CD8-positive, alpha-beta memory T cell (primary cell): Measurements from ENCODE around the gene CC2D2B. TPM values are rescaled to one million over a fixed set of nuclear protein-coding genes. Genes with fewer than 3 reads are reported as not detected.
"Not testable (repeated sequence)": the region's sequence is repeated elsewhere in the genome, so short reads cannot be mapped to it uniquely, and the experiment has no call there.

ENCODE experiments used
- CTCF ChIA-PET: fragments of 350-600 bp; sonication (Branson Sonifier 250); formaldehyde crosslinking; loops from one replicate; lab custom pipeline; 2021; ENCODE audit warnings: antibody characterized with exemption; lab: Charles Lee
- POLR2A ChIA-PET: fragments of 350-600 bp; sonication (Branson Sonifier 250); formaldehyde crosslinking; loops from one replicate; lab custom pipeline; 2021; ENCODE audit warnings: antibody characterized with exemption; lab: Charles Lee
- DNase-seq, 5 donors: peaks; one replicate each; pipeline versions ENCODE4 v3.0.0 to v3.0.0-alpha.2; 2020 to 2022; ENCODE audit warnings: mixed read lengths in 1 of 5
- H3K27ac ChIP-seq: one replicate; pipeline ENCODE4 v1.7.0; 2013; ENCODE audit warnings: low read depth, mild to moderate bottlenecking, low read length, moderate library complexity
- H3K27me3 ChIP-seq: 2 replicates; pipeline ENCODE4 v1.7.0; 2013; ENCODE audit warnings: low read length, mild to moderate bottlenecking; ENCODE audit not compliant: insufficient read depth, poor library complexity, severe bottlenecking
- H3K36me3 ChIP-seq: 2 replicates; pipeline ENCODE4 v1.7.0; 2013; ENCODE audit warnings: mild to moderate bottlenecking, low read length, moderate library complexity; ENCODE audit not compliant: insufficient read depth
- H3K4me1 ChIP-seq: 2 replicates; pipeline ENCODE4 v1.7.0; 2013; ENCODE audit warnings: mild to moderate bottlenecking, low read length, moderate library complexity; ENCODE audit not compliant: insufficient read depth
- H3K4me3 ChIP-seq: 2 replicates; pipeline ENCODE4 v1.7.0; 2013; ENCODE audit warnings: mild to moderate bottlenecking, low read length
- H3K9me3 ChIP-seq: 2 replicates; pipeline ENCODE4 v1.7.0; 2013; ENCODE audit warnings: mild to moderate bottlenecking, low read length
- H3K27ac Mint-ChIP-seq, 8 donors: one replicate each; pipeline ENCODE4 v1.8.0; 2020 to 2021; ENCODE audit warnings: mixed read lengths in 8 of 8, mild to moderate bottlenecking in 6 of 8, inconsistent platforms in 3 of 8, moderate library complexity in 3 of 8
- H3K27me3 Mint-ChIP-seq, 2 donors: one replicate each; pipeline ENCODE4 v1.8.0; 2020 to 2021; ENCODE audit warnings: mixed read lengths in 2 of 2, mild to moderate bottlenecking in 1 of 2, moderate library complexity in 1 of 2
- H3K36me3 Mint-ChIP-seq, 3 donors: one replicate each; pipeline ENCODE4 v1.8.0; 2020 to 2021; ENCODE audit warnings: mixed read lengths in 3 of 3, inconsistent platforms in 1 of 3, mild to moderate bottlenecking in 1 of 3
- H3K4me1 Mint-ChIP-seq, 3 donors: one replicate each; pipeline ENCODE4 v1.8.0; 2020 to 2021; ENCODE audit warnings: mixed read lengths in 3 of 3, inconsistent platforms in 1 of 3, mild to moderate bottlenecking in 1 of 3
- H3K4me3 Mint-ChIP-seq, 7 donors: one replicate each; pipeline ENCODE4 v1.8.0; 2020 to 2021; ENCODE audit warnings: mixed read lengths in 7 of 7, mild to moderate bottlenecking in 6 of 7, moderate library complexity in 4 of 7, inconsistent platforms in 2 of 7
- H3K9me3 Mint-ChIP-seq, 5 donors: one replicate each; pipeline ENCODE4 v1.8.0; 2020 to 2022; ENCODE audit warnings: mixed read lengths in 5 of 5, mild to moderate bottlenecking in 3 of 5, moderate library complexity in 2 of 5, inconsistent platforms in 1 of 5
- polyA plus RNA-seq: library from polyadenylated mRNA; unstranded; fragments of 300-500 nt; fragmentation: Illumina TruSeq; gene quantifications from one replicate; pipeline ENCODE4 v1.2.3, GENCODE V29; 2021
- total RNA-seq, 2 experiments: library from RNA; stranded (reverse); gene quantifications; one replicate each; pipeline ENCODE4 v1.2.3, GENCODE V29; 2021

CC2D2B gene
- total and polyA plus RNA-seq, 3 experiments from 2014 or later = not detected

DNA sequence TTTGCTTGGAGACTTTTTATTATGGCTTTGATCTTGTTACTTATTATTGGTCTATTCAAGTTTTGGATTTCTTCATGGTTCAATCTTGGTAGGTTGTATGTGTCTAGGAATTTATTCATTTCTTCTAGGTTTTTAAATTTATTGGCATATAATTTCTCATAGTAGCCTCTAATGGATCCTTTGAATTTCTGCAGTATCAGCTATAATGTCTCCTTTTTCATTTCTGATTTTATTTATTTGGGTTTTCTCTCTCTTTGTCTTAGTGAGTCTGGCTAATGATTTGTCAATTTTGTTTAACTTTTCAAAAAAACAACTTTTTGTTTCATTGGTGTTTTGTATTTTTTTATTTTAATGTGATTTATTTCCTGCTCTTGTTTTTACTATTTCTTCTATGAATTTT, 8.3 kb downstream of the CC2D2B start:
- H3K27me3 ChIP-seq, CTCF ChIA-PET, H3K36me3 ChIP-seq, H3K9me3 Mint-ChIP-seq, POLR2A ChIA-PET, H3K27ac Mint-ChIP-seq, H3K4me3 Mint-ChIP-seq, H3K4me1 Mint-ChIP-seq, H3K4me3 ChIP-seq, H3K4me1 ChIP-seq, DNase-seq, H3K9me3 ChIP-seq, H3K27ac ChIP-seq: not testable (repeated sequence)
- H3K27me3 Mint-ChIP-seq = peaks cover 8 to 24% of the 10 kb centered on the region in 2 donors
- peaks cover 0 to 17% (median 0%) of the 10 kb centered on the region in 3 donors for H3K36me3 Mint-ChIP-seq

DNA sequence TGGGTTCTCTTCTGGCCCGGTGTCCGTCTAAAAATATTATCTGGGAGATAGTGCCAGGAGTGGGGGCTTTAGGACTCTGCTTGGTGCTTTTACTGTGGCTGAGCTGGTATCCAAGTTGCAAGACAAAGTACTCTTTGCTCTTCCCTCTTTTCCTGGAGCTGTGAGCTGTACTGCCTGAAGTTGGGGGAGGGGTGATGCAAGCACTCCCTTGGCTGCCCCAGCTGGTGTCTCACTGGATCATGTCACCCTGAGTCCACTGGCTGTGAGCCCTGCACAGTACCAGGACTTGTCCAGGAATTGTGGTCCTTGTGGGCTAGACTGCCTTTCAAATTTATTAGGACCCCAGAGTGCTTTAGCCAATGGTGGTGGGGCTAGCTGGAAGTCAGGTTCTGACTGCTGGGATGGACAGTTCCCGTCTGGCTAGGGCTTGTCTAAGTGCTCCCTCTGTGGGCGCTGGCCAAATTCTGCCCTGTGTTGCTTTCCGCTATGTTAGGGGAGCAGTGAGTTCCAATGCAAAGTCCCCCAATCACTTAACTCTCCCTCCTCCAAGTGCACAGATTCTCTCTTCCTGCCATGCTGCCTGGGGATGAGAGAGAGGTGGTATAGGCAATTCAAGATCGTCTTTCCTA, 13.1 kb downstream of the CC2D2B start:
- H3K4me1 ChIP-seq = no peaks in the 10 kb centered on the region
- no peak overlapping the region for H3K27ac Mint-ChIP-seq
- POLR2A ChIA-PET = no interaction called here

DNA sequence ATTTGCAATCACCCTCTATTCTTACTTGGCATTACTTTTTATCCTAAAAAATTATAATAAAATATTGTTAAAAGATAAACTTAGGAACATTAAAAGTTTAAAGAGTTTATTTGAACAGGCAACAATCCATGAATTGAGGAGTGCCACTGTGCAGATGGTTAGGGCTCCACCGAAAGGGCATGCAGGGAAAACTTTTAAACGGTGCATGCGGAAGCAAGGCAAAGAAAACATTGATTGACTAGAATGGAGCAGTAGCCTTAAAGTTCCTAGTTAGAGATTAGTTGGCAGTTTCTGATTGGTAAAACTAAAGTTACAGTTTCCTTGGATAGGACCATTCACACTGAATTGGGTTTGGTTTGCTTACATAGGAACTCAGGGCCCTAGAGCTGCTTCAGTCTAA, 17.3 kb downstream of the CC2D2B start:
- ChIA-PET POLR2A (no interaction called here), CTCF (interaction anchor here (0.8 kb wide), 1 partner anchor 231 kb away, joined by 3 read pairs; the partner anchor contains the start of gene TCTN3)
- H3K27me3 ChIP-seq = no peaks in the 10 kb centered on the region
- Mint-ChIP-seq H3K4me1 (no peaks in the 10 kb centered on the region), H3K27ac (no peak overlapping the region), H3K4me3 (no peak overlapping the region), H3K9me3 (no peaks in the 10 kb centered on the region), H3K27me3 (peaks cover 3 to 5% of the 10 kb centered on the region in 2 donors), H3K36me3 (peaks cover 0 to 5% (median 0%) of the 10 kb centered on the region in 3 donors)
- no peaks in the 10 kb centered on the region for H3K4me1 ChIP-seq
- DNase-seq = no peak
- no peaks in the 10 kb centered on the region for H3K9me3 ChIP-seq
- no peaks in the 10 kb centered on the region for H3K36me3 ChIP-seq
- H3K27ac ChIP-seq = no peak overlapping the region
- no peak overlapping the region for H3K4me3 ChIP-seq

More for the DNA sequence above, 13.1 kb downstream of the CC2D2B start:
- H3K36me3 Mint-ChIP-seq = peaks cover 0 to 17% (median 0%) of the 10 kb centered on the region in 3 donors
- no peak overlapping the region for H3K4me3 Mint-ChIP-seq
- no peaks in the 10 kb centered on the region for H3K36me3 ChIP-seq
- no peaks in the 10 kb centered on the region for H3K4me1 Mint-ChIP-seq
- peaks cover 10 to 16% of the 10 kb centered on the region in 2 donors for H3K27me3 Mint-ChIP-seq
- H3K4me3 ChIP-seq = no peak overlapping the region
- no peak overlapping the region for H3K27ac ChIP-seq
- no peak for DNase-seq
- CTCF ChIA-PET = no interaction called here
- no peaks in the 10 kb centered on the region for H3K9me3 ChIP-seq
- H3K9me3 Mint-ChIP-seq = no peaks in the 10 kb centered on the region
- no peaks in the 10 kb centered on the region for H3K27me3 ChIP-seq

- H3K4me1 ChIP-seq = no peaks in the 10 kb centered on the region
- peaks cover 0 to 6% (median 0%) of the 10 kb centered on the region in 3 donors for H3K4me1 Mint-ChIP-seq
- no peaks in the 10 kb centered on the region for H3K36me3 ChIP-seq
- peaks cover 0 to 21% (median 2%) of the 10 kb centered on the region in 3 donors for H3K36me3 Mint-ChIP-seq
- H3K27ac Mint-ChIP-seq = no peak overlapping the region
- no peaks in the 10 kb centered on the region for H3K9me3 ChIP-seq
- DNase-seq = no peak
- peaks cover 7 to 27% (median 16%) of the 10 kb centered on the region in 5 donors for H3K9me3 Mint-ChIP-seq
- H3K4me3 Mint-ChIP-seq = no peak overlapping the region
- CTCF ChIA-PET = interaction anchor here (0.7 kb wide), 1 partner anchor 45 kb away, joined by 4 read pairs; no protein-coding TSS in a partner anchor
- H3K27ac ChIP-seq = no peak overlapping the region
- POLR2A ChIA-PET = no interaction called here
- no peak overlapping the region for H3K4me3 ChIP-seq
- peaks cover 19 to 47% of the 10 kb centered on the region in 2 donors for H3K27me3 Mint-ChIP-seq
- H3K27me3 ChIP-seq = no peaks in the 10 kb centered on the region
These were observed 27.7 kb downstream of the CC2D2B start for GRCh38 chr10:95935429-95935828.

- H3K4me3 ChIP-seq = no peak overlapping the region
- ChIA-PET CTCF (no interaction called here), POLR2A (no interaction called here)
- peaks cover 7 to 16% (median 13%) of the 10 kb centered on the region in 5 donors for H3K9me3 Mint-ChIP-seq
- H3K9me3 ChIP-seq = no peaks in the 10 kb centered on the region
- H3K4me1 Mint-ChIP-seq = no peaks in the 10 kb centered on the region
- H3K4me1 ChIP-seq = no peaks in the 10 kb centered on the region
- H3K36me3 Mint-ChIP-seq = peaks cover 0 to 9% (median 2%) of the 10 kb centered on the region in 3 donors
- H3K27me3 Mint-ChIP-seq = peaks cover 6 to 20% of the 10 kb centered on the region in 2 donors
- no peak for DNase-seq
- no peak overlapping the region for H3K27ac Mint-ChIP-seq
- H3K27ac ChIP-seq = no peak overlapping the region
- H3K27me3 ChIP-seq = no peaks in the 10 kb centered on the region
- no peak overlapping the region for H3K4me3 Mint-ChIP-seq
- no peaks in the 10 kb centered on the region for H3K36me3 ChIP-seq
These were observed 33.3 kb downstream of the CC2D2B start for GRCh38 chr10:95941115-95941514.

GRCh38 chr10:95963202-95963990, 55.6 kb downstream of the CC2D2B start:
- Mint-ChIP-seq H3K27ac (peak overlapping the region in 7 of 8 donors; percentile 4 to 70 (median 44)), H3K4me1 (peaks cover 12 to 20% (median 17%) of the 10 kb centered on the region in 3 donors), H3K9me3 (peaks cover 10 to 18% (median 13%) of the 10 kb centered on the region in 5 donors), H3K27me3 (peaks cover 4 to 5% of the 10 kb centered on the region in 2 donors), H3K4me3 (peak overlapping the region in 6 of 7 donors; percentile 24 to 68 (median 55)), H3K36me3 (peaks cover 0 to 11% (median 3%) of the 10 kb centered on the region in 3 donors)
- ChIA-PET POLR2A (interaction anchor here (0.6 kb wide), 1 partner anchor 45 kb away, joined by 4 read pairs; no protein-coding TSS in a partner anchor), CTCF (no interaction called here)
- peak in 2 of 5 donors; percentile 2 to 11 for DNase-seq
- Histone ChIP-seq H3K27ac (no peak overlapping the region), H3K36me3 (no peaks in the 10 kb centered on the region), H3K27me3 (no peaks in the 10 kb centered on the region), H3K4me3 (no peak overlapping the region), H3K4me1 (peaks cover 19% of the 10 kb centered on the region), H3K9me3 (no peaks in the 10 kb centered on the region)

GRCh38 chr10:95963991-95964389, 56.2 kb downstream of the CC2D2B start:
- Mint-ChIP-seq H3K9me3 (peaks cover 4 to 12% (median 7%) of the 10 kb centered on the region in 5 donors), H3K4me1 (peaks cover 12 to 20% (median 17%) of the 10 kb centered on the region in 3 donors), H3K27ac (peak overlapping the region in 6 of 8 donors; percentile 4 to 70 (median 54)), H3K27me3 (peaks cover 0 to 3% of the 10 kb centered on the region in 2 donors), H3K4me3 (peak overlapping the region in 6 of 7 donors; percentile 24 to 68 (median 55)), H3K36me3 (peaks cover 0 to 7% (median 3%) of the 10 kb centered on the region in 3 donors)
- POLR2A ChIA-PET = interaction anchor here (0.6 kb wide), 1 partner anchor 44 kb away, joined by 4 read pairs; no protein-coding TSS in a partner anchor
- CTCF ChIA-PET = no interaction called here
- Histone ChIP-seq H3K36me3 (no peaks in the 10 kb centered on the region), H3K4me3 (no peak overlapping the region), H3K27me3 (no peaks in the 10 kb centered on the region), H3K27ac (no peak overlapping the region), H3K9me3 (no peaks in the 10 kb centered on the region), H3K4me1 (peaks cover 19% of the 10 kb centered on the region)
- no peak for DNase-seq
